ENCODE results near the gene LRRN4. TPM values are rescaled to one million over a fixed set of nuclear protein-coding genes. Genes with fewer than 3 reads are reported as not detected.

Gene LRRN4
- under 1 TPM in 2 of 6 experiments, not detected in 4; 0.09 to 0.10 TPM for total RNA-seq (2021; fragmentation: NEBNext Ultra II Directional; extraction: Animal tissue kit (Norgen Biotek cat#: 25700))
- long read RNA-seq = 0 reads

DNA sequence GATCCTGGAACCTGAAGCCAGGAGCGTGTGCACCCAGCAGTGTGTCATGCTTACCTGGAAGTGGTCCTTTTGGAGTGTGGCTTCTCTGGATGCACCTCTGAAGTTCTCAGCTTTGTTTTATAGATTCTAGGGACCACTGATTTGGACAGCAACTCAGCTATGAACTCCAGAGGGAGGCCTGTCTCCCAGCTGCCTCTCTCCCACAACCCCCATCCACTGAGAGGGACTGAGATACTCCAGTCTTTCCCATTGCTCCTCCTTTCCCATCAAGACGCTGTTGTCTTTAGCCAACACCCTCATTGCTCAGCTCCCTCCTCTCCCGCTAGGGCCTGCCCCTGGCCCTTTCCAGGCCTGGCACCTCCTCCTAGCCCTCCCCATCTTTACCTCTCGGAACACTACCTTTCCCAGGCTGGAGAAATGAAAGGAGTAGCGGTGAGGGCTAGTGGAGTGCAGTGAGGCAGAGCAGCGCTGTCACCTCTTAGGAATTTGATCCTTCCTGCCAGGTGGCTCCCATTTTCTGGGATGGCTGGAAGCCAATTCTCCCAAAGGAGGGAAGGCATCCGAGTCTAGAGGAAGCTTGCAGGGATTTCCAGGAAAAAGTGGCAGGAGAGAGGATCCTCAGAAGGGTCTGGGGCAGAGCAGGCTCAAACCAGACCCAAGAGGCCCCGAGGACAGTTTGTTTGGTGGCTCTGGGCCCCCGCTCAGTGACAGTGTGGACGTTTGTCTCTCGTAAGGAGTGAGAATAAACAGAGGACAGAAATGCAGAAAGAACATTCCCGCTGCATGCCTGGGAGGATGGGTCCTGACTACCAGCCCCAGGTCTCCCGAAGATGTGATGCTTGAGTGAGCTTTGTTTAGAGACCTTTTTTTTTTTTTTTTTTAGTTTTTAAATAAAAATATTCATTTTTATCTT lies at the start of gene LRRN4:
TSS of gene LRRN4 (minus strand) at position 285 of the 913 bp plus-strand sequence. CDS start 1,261 bp downstream, outside the sequence.
- Mint-ChIP-seq H3K36me3 (ENCODE audit: low read depth) (no peaks in the 10 kb centered on the region), H3K27ac (no peak within 1 kb of the TSS)

DNA sequence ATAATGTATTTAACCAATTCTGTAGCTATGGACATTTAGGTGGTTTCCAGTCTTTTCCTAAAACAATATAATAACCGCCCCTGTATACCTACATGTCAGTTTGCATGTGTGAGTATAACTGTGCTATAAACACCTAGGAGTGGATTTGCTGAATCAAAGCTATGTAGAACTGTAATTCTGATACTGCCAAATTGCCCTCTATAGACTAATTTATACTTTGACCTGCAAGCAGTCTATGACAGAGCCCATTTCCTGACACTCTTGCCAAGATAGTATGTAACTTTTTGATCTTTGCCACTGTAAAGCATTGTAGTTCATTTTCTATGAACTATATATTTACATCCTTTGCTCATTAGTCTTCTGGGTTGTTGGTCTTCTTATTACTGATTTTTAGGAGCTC lies 49.4 kb upstream of the LRRN4 start:
- no peaks in the 10 kb centered on the region for H3K36me3 Mint-ChIP-seq (ENCODE audit: low read depth)
- peaks cover 9% of the 10 kb centered on the region; the same call in 1 of the 2 replicates for H3K4me1 Mint-ChIP-seq (ENCODE audit: low read depth)
- DNase-seq = no peak
- H3K27ac Mint-ChIP-seq = no peak overlapping the region
- no peak overlapping the region for H3K4me3 Mint-ChIP-seq
- TF ChIP-seq, protein P1, sequence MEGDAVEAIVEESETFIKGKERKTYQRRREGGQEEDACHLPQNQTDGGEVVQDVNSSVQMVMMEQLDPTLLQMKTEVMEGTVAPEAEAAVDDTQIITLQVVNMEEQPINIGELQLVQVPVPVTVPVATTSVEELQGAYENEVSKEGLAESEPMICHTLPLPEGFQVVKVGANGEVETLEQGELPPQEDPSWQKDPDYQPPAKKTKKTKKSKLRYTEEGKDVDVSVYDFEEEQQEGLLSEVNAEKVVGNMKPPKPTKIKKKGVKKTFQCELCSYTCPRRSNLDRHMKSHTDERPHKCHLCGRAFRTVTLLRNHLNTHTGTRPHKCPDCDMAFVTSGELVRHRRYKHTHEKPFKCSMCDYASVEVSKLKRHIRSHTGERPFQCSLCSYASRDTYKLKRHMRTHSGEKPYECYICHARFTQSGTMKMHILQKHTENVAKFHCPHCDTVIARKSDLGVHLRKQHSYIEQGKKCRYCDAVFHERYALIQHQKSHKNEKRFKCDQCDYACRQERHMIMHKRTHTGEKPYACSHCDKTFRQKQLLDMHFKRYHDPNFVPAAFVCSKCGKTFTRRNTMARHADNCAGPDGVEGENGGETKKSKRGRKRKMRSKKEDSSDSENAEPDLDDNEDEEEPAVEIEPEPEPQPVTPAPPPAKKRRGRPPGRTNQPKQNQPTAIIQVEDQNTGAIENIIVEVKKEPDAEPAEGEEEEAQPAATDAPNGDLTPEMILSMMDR (IDR thresholded peaks at IDR 0.05) = no peak
- H3K27me3 Mint-ChIP-seq (ENCODE audit: insufficient read depth) = no peaks in the 10 kb centered on the region
- no peaks in the 10 kb centered on the region for H3K9me3 Mint-ChIP-seq

More for the DNA sequence above, at the start of gene LRRN4:
- DNase-seq = no peak
- H3K4me1 Mint-ChIP-seq (ENCODE audit: low read depth) = peaks cover 22% of the 10 kb centered on the region
- TF ChIP-seq, protein P1 (IDR thresholded peaks at IDR 0.05) = no peak
- H3K4me3 Mint-ChIP-seq = peak within 1 kb of the TSS; percentile 31
- no peaks in the 10 kb centered on the region for H3K9me3 Mint-ChIP-seq
- peaks cover 22% of the 10 kb centered on the region for H3K27me3 Mint-ChIP-seq (ENCODE audit: insufficient read depth)

DNA sequence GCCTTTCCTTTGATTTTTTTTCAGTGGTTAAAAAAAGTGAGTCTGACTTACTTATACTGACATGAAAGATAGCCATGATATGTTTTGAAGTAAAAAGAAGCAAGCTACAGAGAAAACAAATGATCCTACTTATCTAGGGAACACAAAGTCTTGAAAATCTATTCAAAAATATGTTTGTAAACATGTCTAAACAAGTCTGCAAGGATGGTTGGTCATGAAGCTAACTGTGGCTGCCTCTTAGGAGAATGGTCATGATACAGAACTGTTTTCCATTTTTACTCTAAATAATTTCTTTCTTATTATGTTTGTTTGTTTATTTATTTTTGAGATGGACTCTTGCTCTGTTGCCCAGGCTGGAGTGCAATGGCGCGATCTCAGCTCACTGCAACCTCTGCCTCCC lies 47.5 kb upstream of the LRRN4 start:
- Mint-ChIP-seq H3K4me1 (ENCODE audit: low read depth) (peaks cover 9% of the 10 kb centered on the region; the same call in 1 of the 2 replicates), H3K27ac (no peak overlapping the region)
- DNase-seq = no peak

DNA sequence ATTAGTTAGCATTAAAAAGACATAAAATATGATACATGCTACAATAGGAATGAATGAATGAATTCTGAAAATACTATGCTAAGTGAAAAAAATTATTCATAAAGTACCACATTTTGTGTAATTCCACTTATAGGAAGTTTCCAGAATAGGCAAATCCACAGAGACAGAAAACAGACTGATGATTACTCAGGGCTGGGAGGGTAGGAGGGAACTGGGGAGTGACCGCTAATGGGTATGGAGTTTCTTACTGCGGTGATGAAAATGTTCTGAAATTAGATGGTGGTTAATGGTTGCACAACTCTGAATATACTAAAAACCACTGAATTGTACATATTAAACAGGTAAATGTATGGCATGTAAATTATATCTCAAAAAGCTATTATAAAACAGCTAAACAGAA lies 46.4 kb upstream of the LRRN4 start:
- Mint-ChIP-seq H3K27me3 (ENCODE audit: insufficient read depth) (no peaks in the 10 kb centered on the region), H3K36me3 (ENCODE audit: low read depth) (no peaks in the 10 kb centered on the region), H3K4me3 (no peak overlapping the region), H3K27ac (no peak overlapping the region), H3K4me1 (ENCODE audit: low read depth) (peaks cover 9% of the 10 kb centered on the region; the same call in 1 of the 2 replicates), H3K9me3 (no peaks in the 10 kb centered on the region)
- TF ChIP-seq, protein P1 (IDR thresholded peaks at IDR 0.05) = no peak
- no peak for DNase-seq

More for the DNA sequence above, 47.5 kb upstream of the LRRN4 start:
- no peaks in the 10 kb centered on the region for H3K9me3 Mint-ChIP-seq
- no peaks in the 10 kb centered on the region for H3K36me3 Mint-ChIP-seq (ENCODE audit: low read depth)
- no peak overlapping the region for H3K4me3 Mint-ChIP-seq
- no peaks in the 10 kb centered on the region for H3K27me3 Mint-ChIP-seq (ENCODE audit: insufficient read depth)
- TF ChIP-seq, protein P1 (IDR thresholded peaks at IDR 0.05) = no peak

DNA sequence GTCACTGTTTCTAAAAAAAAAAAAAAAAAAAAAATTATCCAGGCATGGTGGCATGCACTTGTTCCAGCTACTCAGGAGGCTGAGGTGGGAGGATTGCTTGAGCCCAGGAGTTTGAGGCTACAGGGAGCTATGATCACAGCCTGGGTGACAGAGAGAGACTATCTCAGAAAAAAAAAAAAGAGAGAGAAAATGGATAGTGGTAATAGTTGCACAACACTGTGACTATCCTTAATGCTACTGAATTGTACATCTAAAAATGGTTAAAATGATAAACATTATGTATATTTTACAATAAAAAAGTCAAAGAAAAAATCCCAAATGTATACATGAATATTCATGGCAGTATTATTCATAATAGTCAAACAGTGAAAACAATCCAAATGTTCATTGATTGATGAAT lies 46.0 kb upstream of the LRRN4 start:
- TF ChIP-seq, protein P1 (IDR thresholded peaks at IDR 0.05) = no peak
- H3K4me3 Mint-ChIP-seq = no peak overlapping the region
- peaks cover 7% of the 10 kb centered on the region; the same call in 1 of the 2 replicates for H3K4me1 Mint-ChIP-seq (ENCODE audit: low read depth)
- H3K27ac Mint-ChIP-seq = no peak overlapping the region
- no peak for DNase-seq
- H3K9me3 Mint-ChIP-seq = no peaks in the 10 kb centered on the region
- H3K36me3 Mint-ChIP-seq (ENCODE audit: low read depth) = no peaks in the 10 kb centered on the region
- no peaks in the 10 kb centered on the region for H3K27me3 Mint-ChIP-seq (ENCODE audit: insufficient read depth)

Data from HFFc6 (cell line).